ENCODE data around the gene DOCK3.

DNA sequence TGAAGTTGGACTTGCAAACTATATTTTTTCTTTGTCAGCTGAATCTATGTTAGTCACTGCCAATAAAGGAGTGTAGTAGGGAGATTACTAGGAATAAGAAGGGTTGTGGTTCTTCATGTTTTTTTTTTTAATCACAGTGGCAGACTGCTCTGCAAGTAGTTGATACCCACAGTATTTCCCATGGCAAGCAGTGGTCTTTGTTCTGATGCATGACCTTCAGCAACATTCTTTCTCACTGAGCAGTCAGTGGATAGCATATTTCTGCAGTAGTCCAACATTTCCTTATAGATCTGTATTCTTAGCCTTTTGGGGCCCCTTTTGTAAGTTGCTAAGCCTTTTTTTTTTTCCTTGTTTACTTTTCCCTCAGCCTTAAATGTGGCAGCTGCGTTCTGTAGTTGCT, 151.1 kb downstream of the DOCK3 start:
- TF ChIP-seq, protein P1, sequence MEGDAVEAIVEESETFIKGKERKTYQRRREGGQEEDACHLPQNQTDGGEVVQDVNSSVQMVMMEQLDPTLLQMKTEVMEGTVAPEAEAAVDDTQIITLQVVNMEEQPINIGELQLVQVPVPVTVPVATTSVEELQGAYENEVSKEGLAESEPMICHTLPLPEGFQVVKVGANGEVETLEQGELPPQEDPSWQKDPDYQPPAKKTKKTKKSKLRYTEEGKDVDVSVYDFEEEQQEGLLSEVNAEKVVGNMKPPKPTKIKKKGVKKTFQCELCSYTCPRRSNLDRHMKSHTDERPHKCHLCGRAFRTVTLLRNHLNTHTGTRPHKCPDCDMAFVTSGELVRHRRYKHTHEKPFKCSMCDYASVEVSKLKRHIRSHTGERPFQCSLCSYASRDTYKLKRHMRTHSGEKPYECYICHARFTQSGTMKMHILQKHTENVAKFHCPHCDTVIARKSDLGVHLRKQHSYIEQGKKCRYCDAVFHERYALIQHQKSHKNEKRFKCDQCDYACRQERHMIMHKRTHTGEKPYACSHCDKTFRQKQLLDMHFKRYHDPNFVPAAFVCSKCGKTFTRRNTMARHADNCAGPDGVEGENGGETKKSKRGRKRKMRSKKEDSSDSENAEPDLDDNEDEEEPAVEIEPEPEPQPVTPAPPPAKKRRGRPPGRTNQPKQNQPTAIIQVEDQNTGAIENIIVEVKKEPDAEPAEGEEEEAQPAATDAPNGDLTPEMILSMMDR (IDR thresholded peaks at IDR 0.05), result no peak
- TF ChIP-seq POLR2A (IDR thresholded peaks at IDR 0.05), result no peak
